SU-DHL-6 (cell line): ENCODE measurements around the gene PXDC1.

Experiments used
- CTCF ChIP-seq: fragments of 200-600 bp; sonication (generic); IDR thresholded peaks from one replicate; pipeline ENCODE4 v1.5.1; 2017; ENCODE audit warnings: antibody characterized with exemption, mild to moderate bottlenecking, low read length, moderate library complexity; ENCODE audit not compliant: insufficient read depth, poor library complexity, severe bottlenecking
- EZH2phosphoT487 ChIP-seq: fragments of 200-600 bp; sonication (generic), shearing (Covaris generic); conservative IDR thresholded peaks from 2 replicates; pipeline ENCODE4 v1.6.1; 2018; ENCODE audit warnings: mild to moderate bottlenecking, antibody characterized with exemption, low read length, moderate library complexity, mixed read lengths

GRCh38 chr6:3725145-3726047 is 26.1 kb downstream of the PXDC1 start:
- TF ChIP-seq EZH2phosphoT487 = no peak
- TF ChIP-seq CTCF = no peak
